Frontal cortex (tissue), 4 donors: ENCODE results near the gene PRKAG1. TPM values are rescaled to one million over a fixed set of nuclear protein-coding genes. Genes with fewer than 3 reads are reported as not detected.

Experiments used
- DNase-seq, 2 donors: peaks; one replicate each; pipeline ENCODE4 v3.0.0; 2012; ENCODE audit warnings: low spot score in 2 of 2
- FAIRE-seq: peaks from 2 replicates; lab custom pipeline; 2012; peaks lifted over from hg19 to GRCh38; lab: Jason Lieb, UNC
- total RNA-seq: library from RNA; depleted of rRNA; stranded (reverse); fragments of >200 nt; gene quantifications from one replicate; pipeline ENCODE4 v1.2.3, GENCODE V29; 2014
- donor health status: control.
- donor health status: control.
- donor health status: control.

The PRKAG1 gene
- total RNA-seq, 1 donor from 2014 or later: 29.3 TPM

DNA sequence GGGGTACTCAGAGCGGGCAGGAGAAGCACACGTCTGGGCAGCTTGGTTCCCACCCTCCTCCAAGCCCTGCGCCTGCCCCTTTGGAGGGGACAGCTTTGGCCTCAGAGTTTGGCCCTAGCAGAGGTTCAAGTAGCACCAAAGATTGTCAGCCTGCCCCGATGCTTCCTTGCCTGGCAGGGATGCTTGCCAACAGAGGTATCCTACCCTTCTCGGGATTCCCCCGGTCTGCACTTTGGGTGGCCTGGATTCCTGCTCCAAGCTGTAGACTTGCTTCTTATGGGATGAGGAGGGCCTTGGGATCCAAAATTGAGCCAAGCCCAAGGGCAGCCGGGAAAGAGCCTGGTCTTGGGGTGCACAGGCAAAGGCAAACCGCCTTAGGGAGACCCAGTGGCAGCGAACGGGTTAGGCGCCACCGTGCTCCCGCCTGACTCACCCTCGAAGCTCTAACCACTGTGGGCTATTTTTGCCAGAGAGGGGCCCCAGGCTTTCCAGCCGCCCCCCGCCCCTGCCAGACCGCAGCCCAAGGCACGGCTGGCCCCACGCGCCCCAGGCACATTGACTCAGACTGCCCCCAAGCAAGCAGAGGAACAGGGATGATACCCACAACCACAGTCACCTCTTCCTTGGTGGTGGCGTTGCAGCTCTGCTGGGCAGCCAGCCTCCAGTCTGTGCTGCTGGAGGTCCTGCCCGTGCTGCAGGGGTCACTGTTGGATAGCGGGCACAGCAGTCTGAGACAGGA is 46.2 kb downstream of the PRKAG1 start:
- no peak for FAIRE-seq
- DNase-seq: no peak

DNA sequence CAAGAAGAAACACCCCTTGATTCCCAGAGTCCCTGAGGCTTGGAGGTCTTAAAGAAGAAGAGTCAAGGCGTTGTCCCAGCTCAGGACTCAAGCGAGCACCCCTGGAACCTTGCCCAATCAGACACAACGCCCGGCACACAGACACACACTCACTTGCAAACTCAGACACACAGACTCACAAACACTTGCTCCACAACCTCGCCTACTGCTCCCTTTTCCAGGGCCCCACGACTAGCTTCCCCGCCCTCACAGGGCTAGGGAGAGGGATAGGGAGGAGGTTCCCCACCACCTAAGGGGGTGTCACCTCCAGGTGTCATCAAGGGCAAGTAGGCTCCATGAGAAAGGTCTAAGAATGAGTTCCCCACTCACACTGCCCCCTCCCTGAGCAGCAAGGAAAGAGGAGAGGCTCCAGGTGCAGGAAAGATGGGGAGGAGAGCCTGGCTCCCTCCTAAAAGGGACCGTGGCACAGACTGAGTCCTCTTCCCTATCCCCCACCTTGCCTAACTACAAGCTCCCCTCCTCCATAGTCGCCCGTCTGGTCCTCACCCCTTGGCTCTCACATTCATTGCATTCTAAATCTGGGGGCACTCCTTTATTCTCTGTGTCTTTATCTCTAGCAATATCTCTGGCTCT is 47.8 kb downstream of the PRKAG1 start:
- DNase-seq (peak in 1 of 2 donors; percentile 32), FAIRE-seq (no peak)

DNA sequence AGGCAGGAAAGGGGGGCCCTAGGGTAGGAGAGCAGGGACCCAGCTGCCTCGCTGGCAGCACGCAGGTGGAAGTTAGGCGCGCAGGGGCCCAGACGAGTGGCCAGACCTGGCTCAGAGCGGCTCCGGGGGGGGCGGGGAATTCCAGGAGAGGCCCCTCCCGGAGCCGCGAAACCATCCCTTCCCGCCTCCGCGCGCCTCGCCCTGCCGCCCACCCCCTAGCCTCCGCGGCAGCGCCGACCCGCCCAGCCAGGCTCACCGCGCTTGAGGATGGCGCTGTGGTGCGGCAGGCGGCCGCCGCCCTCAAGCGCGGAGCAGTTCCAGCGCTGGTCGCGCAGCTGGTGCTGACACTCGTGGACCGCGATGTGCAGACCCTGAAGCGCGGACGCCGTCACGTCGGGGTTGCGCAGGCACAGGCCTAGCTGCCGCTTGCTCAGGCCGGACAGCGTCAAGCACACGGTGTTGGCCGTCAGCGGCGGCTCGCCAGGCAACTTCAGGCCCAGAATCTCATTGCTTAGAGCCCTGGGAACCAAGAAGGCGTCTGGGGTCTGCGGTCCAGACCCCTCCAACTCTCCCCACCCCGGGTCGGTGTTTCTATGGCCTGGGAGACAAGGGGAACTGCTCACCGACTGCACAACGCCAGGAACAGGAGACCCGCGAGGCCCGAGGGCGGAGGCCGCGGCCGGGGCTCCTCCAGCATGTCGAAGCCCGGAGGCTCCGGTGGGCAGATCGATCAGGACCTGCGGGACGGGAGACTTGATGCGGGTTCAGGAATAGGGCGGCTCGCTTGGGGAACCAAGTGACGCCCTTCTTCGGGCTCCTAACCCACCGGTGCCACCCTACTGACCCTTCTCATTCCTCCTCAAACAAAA is 48.5 kb downstream of the PRKAG1 start:
- no peak for FAIRE-seq

DNA sequence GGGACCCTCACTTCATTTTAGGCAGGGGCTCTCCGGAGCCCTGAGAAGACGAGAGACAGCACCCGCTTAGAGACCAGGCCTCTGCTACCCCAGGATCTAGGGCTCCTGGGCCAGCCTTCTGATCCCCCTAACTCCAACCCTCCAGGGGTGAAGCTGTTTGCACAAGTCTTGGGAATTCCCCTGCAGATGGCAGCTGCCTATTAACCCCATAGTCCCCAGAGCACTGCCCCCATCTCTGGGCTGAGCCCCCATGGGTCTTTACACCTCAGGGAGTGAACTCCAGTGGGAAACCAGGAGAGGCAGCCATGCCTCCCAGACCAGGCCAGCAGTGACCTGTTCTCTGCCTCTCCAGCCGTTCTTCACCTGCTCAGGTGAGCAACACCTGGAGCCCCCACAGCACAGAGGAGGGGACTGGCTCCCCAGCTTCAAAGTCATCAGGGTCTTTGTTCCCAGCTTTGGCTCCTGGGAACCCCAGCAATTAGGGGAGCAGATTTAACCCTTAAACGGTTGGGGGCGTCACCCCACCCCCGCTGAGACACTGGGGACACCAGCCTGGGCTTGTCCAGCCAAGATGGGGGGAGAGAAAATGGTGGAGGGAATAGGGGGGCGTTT is 49.3 kb downstream of the PRKAG1 start:
- FAIRE-seq (no peak), DNase-seq (peak in 1 of 2 donors; percentile 31)

More for the DNA sequence above, 48.5 kb downstream of the PRKAG1 start:
- peak in 1 of 2 donors; percentile 58 for DNase-seq

DNA sequence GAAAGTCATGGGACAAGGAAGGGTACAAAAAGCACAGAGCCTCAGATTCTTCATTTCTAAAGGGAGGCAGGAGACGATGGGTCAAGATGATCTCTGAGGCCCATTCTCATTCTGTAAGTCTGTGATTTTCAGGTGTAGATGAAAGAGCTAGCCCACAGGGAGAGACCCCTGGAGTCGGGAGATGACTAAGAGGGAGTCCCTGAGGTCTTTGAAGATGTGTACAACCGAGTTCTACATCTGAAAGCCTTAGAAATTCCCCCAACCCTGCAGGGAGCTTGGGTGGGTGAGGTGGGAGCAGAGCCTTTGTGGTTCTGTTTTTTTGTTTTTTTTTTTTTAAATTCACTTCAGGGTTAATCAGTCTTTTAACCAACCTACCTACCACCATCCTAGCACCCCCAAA is 50.1 kb downstream of the PRKAG1 start:
- FAIRE-seq (no peak), DNase-seq (peak in 1 of 2 donors; percentile 19)

DNA sequence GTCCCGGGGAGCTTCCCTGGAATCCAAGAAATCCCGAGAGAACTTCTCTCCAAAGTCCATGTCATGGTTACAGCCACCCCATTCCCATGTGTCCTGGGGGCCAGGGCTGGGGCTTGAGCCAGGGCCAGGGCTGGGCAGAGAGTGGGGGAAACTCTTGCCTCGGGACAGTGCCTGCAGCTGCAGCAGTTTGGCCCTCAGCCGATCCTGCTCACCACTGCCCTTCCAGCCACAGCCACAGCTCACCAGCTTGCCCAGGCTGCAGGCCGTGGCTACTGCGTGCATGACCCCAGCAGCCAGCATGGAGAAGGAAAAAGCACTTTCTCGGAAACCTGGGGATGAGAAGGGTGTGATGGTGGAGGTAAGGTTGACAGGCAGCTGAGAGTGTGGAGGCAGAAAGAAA is 50.6 kb downstream of the PRKAG1 start:
- DNase-seq (peak in 1 of 2 donors; percentile 14), FAIRE-seq (no peak)

DNA sequence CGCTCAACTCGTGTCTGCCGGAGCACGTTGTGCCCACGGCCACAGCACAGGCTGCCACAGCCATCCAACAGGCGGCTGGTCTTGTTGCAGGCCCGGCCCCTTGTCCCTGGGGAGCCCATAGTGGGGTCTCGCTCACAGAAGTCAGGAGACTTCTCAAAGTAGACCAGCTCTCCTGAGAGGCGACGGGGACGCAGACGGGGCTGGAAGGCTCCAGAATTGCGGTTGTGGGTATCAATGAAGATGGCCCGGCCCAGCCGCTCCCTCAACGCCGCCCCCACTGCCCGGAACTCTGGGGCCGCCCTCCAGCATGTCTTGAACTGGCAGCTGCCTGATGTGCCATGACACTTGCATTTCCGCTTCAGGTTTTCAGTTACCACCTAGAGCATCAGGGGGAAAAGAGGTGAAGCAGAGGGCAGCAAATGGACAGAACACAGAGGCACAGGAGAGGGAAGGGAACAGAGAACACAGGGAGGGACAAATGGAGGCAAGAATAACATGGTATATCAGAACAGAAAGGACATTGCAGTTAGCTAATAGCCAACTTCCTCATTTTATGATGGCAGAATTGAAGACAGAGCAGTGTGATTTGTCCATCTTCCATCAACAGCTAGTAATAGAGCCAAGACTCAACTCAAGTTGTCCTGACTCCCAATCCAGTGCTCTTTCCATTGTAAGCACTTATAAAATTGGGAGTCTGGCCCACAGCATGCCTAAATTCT is 52.2 kb downstream of the PRKAG1 start:
- DNase-seq (peak in 1 of 2 donors; percentile 22), FAIRE-seq (no peak)

DNA sequence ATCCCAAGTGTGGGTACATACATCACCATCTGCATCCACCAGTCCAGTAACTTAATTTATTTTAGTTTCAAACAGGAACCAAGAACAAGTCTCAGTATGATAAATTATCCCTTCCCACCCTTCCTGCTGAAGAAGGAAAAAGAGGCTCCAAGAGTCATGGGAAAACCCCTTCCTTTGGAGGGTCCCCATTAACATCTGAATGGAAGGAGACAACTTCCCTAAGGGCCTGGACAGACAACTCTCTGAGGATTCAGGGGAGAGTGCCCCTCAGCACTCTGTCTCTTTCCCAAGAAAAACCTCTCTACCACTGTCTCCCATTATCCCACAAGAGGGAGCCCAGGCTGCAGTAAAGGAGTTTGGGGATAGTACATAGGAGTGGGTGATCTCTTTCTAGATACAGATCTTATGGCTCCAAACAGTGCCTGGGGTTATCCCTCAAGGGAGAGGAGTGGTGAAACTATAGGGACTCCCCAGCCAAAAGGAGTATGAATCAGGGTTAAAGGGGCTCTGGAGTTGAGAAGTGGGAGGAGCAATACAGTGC is 53.2 kb downstream of the PRKAG1 start:
- FAIRE-seq: no peak

DNA sequence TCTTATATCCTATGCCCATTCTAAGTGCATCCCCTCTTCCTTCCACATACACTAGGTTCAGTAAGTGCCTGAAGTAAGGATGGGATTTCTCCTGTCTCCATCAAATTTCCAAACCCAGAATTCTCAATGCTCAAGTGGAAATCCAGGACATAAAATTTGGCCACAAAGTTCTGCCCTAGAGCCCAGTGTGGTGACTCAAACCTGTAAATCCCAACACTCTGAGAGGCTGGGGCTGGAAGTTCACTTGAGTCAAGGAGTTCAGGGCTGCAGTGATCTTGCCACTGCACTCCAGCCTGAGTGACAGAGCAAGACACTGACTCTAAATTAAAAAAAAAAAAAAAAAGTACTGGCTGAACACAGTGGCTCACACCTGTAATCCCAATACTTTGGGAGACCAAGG is 56.8 kb downstream of the PRKAG1 start:
- FAIRE-seq (no peak), DNase-seq (no peak)

More for the DNA sequence above, 53.2 kb downstream of the PRKAG1 start:
- DNase-seq: peak in 1 of 2 donors; percentile 25

DNA sequence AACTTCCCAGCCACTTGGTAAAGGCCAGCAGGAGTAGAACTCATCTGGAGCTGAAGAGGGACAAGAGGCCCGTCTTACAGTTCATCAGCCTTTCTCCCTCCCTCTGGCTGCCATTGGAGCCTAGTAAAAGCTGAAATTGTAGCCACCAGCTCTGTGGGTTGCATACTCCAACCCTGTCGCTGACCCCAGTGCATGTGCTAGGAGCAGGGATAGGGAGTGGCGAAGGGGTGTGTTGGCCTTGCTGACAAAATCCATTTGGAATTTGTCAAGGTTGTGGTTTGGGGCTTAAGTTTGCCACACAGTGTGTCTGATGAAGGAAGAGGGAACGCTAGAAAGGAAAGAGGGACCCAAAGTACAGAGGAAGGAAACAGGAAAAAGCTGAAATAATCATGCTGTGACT is 57.2 kb downstream of the PRKAG1 start:
- DNase-seq (no peak), FAIRE-seq (no peak)

DNA sequence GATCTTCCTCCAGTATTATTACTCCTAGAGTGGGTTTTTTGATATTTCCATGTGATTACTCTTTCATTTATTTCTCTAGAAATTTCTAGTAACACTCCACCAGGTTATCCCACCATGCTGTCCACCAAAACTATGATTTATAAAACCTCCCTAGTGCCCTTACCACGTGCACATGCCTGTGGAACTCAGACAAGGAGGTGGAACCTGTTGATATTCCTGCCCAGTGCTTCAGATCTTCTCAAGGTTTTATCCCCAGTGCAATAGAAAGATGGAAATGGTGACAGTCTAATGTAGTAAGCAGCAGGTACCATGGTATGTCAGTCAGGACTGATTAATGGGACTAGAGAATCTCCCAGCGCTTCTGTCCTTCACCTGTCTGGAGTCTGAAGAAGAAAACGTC is 57.7 kb downstream of the PRKAG1 start:
- FAIRE-seq (no peak), DNase-seq (no peak)

DNA sequence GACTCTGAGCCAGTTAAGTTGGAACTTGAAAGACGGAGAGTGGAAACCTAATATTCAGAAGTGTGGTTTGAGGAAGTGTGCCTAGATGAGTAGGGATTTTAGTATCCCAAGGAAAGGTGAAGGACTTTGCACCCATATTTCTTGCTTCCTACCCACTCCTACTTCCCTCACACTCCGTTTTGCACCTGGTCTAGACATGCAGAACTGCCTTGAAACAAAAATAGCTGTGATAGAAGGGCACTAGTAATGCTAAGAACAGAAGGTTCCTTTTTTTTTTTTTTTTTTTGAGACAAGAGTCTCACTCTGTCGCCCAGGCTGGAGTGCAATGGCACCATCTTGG is 60.6 kb downstream of the PRKAG1 start:
- no peak for FAIRE-seq

DNA sequence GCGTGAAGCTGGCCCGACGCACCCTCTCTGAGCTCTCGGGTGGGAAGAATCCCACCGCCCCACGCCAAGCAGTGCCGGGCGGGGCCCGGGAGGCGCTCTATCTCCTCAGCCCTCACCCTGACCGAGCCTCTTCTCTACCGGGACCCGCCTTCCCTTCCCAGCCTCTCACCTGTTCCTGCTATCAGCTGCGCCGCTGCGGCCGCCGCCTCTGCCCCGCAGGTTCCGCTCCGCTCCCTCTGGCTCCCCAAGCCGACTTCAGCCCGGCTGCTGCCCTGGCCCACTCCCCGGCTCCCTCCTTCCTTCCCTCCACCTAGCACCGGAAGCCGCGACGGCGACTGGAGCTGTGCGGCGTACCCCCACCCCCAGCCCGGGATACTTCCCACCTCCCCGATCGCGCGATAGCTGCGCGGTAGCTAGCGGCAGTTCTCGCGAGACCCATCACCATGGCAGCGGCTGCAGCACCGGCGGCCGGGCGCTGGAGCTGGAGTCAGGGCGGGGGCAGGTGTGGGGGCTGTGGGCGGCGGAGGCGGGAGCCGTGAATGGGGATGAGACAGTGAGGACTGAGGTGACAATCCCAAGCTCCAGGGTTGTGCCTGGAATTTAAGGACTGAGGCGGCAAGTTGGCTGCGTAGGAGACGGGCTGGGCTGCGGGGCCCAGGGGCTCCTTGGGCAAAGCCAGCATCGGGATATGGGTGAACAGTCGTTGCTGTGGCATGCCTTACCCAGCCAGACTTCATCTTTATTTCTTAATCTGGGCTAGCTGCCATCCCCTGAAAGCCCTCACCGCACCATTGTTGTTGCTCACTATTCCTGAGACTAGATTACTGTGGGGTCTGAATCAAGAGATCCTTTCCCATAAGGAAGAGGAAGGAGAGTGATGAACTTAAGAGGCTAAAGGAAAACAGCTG is 61.2 kb downstream of the PRKAG1 start, which contains the start of gene ARF3:
TSS of gene ARF3 (minus strand) at position 347 of the 908 bp plus-strand sequence. CDS start 16,392 bp downstream, outside the sequence.
- FAIRE-seq (no peak), DNase-seq (peak; percentile 86 to 96)

More for the DNA sequence above, 60.6 kb downstream of the PRKAG1 start:
- no peak for DNase-seq

DNA sequence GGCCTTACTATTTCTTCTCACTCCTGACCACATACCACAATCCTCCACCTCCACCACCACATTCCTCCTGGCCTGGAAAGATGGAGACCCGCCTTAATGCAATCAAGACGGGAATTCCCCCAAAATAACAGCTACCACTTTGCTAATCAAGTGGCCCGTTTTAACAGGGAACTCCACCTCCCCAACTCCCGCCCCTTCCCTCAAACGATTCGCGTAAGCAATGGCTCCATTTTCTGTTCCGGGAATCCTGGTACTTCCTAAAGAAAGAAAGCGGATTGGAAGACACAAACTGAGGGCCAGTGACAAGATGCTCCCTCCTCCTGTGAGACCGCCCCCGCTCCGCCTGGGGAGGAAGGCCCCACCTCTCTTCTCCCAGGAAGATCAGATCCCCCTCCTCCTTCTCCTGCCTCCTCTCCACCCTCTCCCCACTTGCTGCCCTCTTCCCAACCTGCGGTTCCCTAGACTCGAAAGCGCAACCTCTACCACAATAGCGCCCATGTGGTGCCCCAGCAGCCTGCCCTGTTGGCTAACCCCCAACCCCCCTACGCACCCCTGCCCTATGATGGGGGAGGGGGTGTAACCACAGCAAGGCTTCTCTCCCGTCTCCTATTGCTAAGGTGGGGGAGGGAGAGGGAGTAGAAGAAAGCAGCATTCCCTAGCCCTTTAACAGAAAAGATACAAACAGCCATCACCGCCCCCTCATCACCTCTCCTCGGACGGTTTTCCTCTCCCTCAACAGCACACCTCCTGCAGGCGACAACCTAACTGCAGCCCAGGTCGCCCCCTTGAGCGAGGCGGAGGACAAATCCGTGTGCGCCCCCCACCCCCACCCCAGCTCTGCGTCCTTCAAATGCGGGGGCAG is 62.1 kb downstream of the PRKAG1 start:
- FAIRE-seq (no peak), DNase-seq (peak; percentile 66 to 76)

DNA sequence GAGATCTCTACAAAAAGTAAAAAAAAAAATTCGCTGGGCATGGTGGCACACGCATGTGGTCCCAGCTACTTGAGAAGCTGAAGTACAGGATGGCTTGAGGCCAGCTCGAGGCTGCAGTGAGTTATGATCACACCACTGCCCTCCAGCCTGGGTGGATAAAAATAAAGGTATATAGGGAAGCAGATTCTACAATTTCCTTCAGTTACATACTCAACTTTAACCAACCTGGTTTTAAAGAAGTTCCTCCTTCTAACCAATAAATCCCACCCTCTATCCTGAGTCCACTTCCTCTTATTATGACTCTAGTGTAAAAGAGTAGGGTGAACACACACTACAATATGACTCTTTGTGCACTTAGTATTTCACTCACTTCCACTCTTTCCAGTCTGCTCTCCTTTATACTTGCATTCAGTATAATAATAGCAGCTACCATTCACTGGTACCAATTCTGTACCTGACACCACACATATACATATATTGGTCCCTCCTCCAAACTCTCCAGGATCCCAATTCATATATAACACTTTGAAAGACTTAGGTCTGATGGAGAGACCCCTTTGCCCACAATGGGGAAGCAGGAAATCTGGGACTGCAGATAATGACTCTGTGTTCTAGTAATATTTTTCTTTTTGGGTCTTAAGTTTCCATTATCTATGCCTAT is 63.6 kb downstream of the PRKAG1 start:
- FAIRE-seq (no peak), DNase-seq (no peak)

DNA sequence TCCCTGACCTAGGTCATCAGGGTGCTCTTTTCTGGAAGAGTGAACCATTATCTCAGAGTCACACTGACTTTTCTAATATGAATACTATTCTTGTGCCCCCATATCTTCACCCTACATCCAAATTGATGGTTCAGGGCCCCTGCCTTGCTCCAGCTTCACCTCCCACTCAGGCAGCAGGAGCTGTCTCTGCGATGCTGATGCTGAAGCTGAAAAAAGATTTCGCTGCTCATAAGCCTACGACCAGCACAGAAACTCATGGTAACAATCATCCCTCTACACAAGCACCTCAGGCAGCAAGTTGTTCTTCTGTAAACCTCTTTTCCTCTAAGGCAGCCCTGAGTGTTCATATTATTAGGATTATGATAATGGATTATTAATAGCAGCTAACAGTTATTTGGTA is 64.5 kb downstream of the PRKAG1 start:
- FAIRE-seq (no peak), DNase-seq (no peak)

DNA sequence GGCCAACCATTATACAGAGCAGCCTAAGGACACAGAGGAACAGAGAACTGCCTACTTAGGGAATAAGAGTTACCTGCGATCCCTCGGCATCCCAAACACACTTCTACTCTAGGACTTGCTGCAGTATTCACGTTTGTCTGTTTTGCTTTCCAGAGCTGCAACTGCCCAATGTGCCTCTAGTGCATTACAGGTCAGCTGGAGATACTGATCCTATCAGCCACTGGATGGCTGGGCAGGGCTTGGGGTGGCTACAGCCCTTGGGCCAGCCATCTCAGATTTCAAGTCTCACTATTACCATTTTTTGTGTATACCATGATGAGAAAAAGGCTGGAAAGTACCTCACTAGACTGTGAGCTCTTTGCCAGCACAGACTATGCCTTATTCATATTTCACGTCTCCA is 65.9 kb downstream of the PRKAG1 start:
- DNase-seq: no peak
- no peak for FAIRE-seq
